ENCODE measurements around the gene MCF2L2.
"Not testable (repeated sequence)": the region's sequence is repeated elsewhere in the genome, so short reads cannot be mapped to it uniquely, and the experiment has no call there.

Gene MCF2L2

DNA sequence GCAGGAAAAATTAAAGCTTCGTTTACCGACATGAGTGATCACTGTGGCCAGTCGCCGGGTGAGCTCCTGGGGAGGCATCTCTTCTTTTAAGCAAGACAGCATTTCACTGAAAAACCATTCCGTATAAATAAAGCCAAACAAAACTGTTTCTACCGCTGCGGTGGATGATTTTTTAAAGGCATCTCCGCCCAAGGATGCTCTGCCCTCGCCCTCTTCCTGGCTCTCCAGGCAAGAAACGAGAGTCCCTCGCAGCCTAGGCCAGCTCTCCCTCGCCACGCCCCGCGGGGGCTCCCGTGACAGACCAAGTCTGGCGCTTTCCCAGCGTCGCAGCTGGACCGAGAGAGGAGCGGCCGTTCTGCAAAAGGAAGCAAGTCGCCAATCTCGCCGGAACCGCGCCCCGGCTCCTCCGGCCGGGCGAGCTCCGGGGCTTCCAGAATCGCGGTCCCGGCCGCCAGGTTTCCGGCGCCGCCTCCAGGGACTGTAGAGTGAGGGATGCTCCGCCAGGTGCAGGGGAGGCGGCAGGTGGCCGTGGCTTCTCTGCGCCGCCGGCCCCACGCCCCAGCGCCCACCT, 458 bp downstream of the MCF2L2 start:
- TF ChIP-seq, protein P1, sequence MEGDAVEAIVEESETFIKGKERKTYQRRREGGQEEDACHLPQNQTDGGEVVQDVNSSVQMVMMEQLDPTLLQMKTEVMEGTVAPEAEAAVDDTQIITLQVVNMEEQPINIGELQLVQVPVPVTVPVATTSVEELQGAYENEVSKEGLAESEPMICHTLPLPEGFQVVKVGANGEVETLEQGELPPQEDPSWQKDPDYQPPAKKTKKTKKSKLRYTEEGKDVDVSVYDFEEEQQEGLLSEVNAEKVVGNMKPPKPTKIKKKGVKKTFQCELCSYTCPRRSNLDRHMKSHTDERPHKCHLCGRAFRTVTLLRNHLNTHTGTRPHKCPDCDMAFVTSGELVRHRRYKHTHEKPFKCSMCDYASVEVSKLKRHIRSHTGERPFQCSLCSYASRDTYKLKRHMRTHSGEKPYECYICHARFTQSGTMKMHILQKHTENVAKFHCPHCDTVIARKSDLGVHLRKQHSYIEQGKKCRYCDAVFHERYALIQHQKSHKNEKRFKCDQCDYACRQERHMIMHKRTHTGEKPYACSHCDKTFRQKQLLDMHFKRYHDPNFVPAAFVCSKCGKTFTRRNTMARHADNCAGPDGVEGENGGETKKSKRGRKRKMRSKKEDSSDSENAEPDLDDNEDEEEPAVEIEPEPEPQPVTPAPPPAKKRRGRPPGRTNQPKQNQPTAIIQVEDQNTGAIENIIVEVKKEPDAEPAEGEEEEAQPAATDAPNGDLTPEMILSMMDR (IDR thresholded peaks at IDR 0.05; ENCODE audit: extremely low read depth, insufficient read depth, missing control alignments) = no peak
- in situ Hi-C loops (cut with MboI; ENCODE audit: low pct_unique_long_range_greater_than_20kb, low sequenced_read_pairs, unreplicated experiment) = no loop called here
- peak; percentile 67 for DNase-seq (ENCODE audit: low spot score)

DNA sequence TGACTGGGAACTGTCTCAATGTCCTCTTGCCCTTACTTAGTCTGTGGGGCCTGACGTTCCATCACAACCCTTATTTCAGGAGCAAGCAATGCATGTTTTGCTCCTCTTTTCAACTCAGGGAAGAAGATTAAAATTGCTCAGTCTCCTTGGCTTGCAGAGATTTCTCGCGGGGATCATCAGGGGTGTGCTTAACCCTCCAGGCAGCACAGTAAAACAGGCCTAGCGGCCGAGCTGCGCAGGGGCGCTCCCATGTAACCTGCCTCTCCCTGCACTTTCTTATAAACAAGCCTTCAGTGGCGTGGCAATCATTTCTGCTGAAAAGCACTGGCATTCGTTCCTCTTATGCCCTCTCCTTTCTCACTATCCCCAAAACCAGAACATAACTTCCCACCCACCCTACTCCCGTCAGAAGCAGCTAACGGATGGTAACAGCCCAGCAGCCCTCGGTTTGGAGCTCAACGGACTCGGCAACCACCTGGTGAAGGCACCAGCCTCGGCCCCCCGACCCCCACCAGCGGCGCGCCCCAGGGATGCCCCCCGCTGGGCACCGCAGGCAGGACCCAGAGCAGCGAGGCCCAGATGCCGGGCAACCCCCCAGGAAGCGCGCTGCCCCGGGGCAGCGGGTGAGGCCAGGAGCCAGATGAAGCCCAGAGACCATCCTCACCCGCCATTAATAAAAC, 1.1 kb downstream of the MCF2L2 start:
- in situ Hi-C loops (cut with MboI; ENCODE audit: low pct_unique_long_range_greater_than_20kb, low sequenced_read_pairs, unreplicated experiment) = no loop called here
- TF ChIP-seq, protein P1 (IDR thresholded peaks at IDR 0.05; ENCODE audit: extremely low read depth, insufficient read depth, missing control alignments) = no peak
- no peak for DNase-seq (ENCODE audit: low spot score)

DNA sequence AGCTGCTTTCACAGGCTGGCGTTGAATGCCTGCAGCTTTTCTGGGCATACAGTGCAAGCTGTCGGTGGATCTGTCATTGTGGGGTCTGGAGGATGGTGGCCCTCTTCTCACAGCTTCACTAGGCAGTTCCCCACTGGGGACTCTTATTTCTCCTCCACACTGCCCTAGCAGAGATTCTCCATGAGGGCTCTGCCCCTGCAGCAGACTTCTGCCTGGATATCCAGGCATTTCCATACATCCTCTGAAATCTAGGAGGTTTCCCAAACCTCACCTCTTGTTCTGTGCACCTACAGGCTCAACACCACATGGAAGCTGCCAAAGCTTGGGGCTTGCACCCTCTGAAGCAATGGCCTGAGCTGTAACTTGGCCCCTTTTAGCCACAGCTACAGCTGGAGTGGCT, 9.6 kb downstream of the MCF2L2 start:
- DNase-seq (ENCODE audit: low spot score); in situ Hi-C loops (cut with MboI; ENCODE audit: low pct_unique_long_range_greater_than_20kb, low sequenced_read_pairs, unreplicated experiment): not testable (repeated sequence)

DNA sequence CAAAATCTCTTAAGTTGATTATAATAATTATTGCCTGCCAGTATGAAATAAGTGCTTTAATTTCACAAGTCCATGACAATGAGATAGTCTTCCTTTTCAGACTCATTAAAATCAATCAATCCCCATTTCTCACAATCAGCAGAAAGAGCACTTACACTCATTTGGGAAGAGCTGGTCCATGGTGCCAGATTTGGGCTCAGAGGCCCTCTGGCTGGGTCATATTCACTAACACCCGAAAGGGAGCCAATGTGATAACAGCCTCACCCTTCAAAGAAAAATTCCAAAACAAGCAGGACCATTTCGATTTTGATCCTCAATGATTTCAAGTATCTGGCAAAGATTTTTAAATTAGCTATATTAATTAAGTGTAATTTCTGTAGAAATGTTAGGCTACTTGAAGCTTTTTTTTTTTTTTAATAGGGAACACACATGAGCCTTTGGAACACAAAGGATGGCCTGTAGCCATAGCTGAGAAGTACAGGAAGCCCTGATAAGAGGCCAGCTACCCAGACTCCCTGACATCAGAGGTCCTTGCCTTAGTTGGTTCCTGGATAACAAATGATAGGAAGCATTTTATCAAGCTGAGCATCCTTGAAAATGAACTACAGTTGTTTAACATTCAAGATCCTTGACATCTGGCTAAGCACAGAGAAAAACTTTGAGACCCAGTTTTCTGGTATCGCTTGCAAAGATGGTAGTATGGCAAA, 17.1 kb downstream of the MCF2L2 start:
- in situ Hi-C loops (cut with MboI; ENCODE audit: low pct_unique_long_range_greater_than_20kb, low sequenced_read_pairs, unreplicated experiment) = no loop called here
- TF ChIP-seq, protein P1 (IDR thresholded peaks at IDR 0.05; ENCODE audit: extremely low read depth, insufficient read depth, missing control alignments) = no peak
- DNase-seq (ENCODE audit: low spot score) = no peak

DNA sequence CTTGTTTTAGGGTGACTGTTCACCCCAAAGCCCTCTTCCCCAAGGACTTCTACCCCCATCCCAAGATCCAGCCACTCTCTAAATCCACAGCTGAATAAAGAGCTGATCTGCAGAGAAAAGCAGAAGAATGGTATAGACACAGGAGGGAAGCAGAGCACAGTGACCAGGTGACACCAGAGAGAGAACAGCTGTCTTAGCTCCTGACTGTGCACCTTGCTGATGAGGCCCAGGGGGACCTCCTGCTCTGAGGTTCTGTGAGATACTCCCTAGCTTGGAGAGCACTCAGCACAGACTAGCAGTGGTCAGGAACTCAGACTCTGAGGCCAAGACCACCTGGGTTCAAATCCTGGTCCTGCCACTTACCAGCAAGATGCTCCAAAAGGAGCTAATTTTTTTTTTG, 17.7 kb downstream of the MCF2L2 start:
- no peak for DNase-seq (ENCODE audit: low spot score)
- in situ Hi-C loops (cut with MboI; ENCODE audit: low pct_unique_long_range_greater_than_20kb, low sequenced_read_pairs, unreplicated experiment) = no loop called here
- TF ChIP-seq, protein P1 (IDR thresholded peaks at IDR 0.05; ENCODE audit: extremely low read depth, insufficient read depth, missing control alignments) = no peak

DNA sequence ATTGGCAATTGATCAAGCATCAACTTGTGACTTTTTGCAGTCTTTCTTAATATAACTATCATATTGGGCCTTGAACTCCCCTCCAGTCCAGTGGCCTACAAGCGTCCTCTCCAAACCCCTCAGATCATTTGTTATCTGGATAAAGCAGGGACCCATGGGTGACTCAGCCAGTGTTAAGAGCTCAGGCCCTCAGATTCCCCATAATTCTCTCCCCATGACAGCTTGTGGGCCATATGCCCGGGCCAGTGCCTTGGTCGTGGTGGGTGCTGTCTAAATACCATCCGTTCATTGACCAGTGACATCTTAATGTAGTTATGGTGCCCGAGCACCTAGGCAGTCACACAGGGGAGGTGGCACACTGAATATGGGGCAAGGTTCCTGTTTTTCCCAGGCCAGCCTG, 18.1 kb downstream of the MCF2L2 start:
- no peak for DNase-seq (ENCODE audit: low spot score)
- in situ Hi-C loops (cut with MboI; ENCODE audit: low pct_unique_long_range_greater_than_20kb, low sequenced_read_pairs, unreplicated experiment) = no loop called here
- TF ChIP-seq, protein P1 (IDR thresholded peaks at IDR 0.05; ENCODE audit: extremely low read depth, insufficient read depth, missing control alignments) = no peak

DNA sequence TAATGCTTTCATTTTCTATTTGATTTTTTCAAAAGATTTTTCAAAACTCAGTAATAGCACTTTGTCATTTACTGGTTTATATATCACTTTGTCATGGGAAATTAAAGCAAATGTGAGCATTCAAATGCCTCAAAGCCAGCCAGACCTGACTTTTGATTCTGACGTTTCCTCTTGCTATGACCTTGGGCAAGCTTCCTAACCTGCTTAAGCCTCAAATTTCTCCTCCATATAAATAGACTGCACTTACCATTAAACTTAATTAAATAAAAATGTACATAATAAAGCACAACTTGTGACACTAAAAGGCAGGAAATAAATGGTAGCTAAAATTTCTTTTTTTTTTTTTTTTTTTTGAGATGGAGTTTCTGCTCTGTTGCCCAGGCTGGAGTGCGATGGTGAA, 19.2 kb downstream of the MCF2L2 start:
- in situ Hi-C loops (cut with MboI; ENCODE audit: low pct_unique_long_range_greater_than_20kb, low sequenced_read_pairs, unreplicated experiment) = no loop called here
- TF ChIP-seq, protein P1 (IDR thresholded peaks at IDR 0.05; ENCODE audit: extremely low read depth, insufficient read depth, missing control alignments) = no peak

More for the DNA sequence above, 19.2 kb downstream of the MCF2L2 start:
- no peak for DNase-seq (ENCODE audit: low spot score)
